T-helper 17 cell (primary cell): ENCODE results near the gene MTMR10. TPM values are rescaled to one million over a fixed set of nuclear protein-coding genes. Genes with fewer than 3 reads are reported as not detected.

ENCODE experiments used
- total RNA-seq, 4 donors: library from RNA in 2 of 4; stranded (reverse) in 2 of 4; gene quantifications; one replicate each; pipeline ENCODE4 v1.2.3 and lab custom pipeline; 2022 to 2026

The MTMR10 gene
- total RNA-seq, 2 donors from 2014 or later: 33.3 to 38.6 TPM

Other genes starting within 250 kb of the MTMR10 start
- 10 to 100 TPM; 23.2 to 28.4 TPM for gene FAN1, start 87.7 kb downstream of the MTMR10 start, total RNA-seq
- gene TRPM1, start 110.1 kb upstream of the MTMR10 start, total RNA-seq: not detected